ENCODE measurements around the gene PIAS4.

PIAS4 gene

GRCh38 chr19:4052993-4053422 lies 45.5 kb downstream of the PIAS4 start:
- no peaks in the 10 kb centered on the region for H3K9me3 Mint-ChIP-seq
- peaks cover 43% of the 10 kb centered on the region for H3K4me1 Mint-ChIP-seq
- H3K36me3 Mint-ChIP-seq = peaks cover 24% of the 10 kb centered on the region
- H3K4me3 Mint-ChIP-seq = no peak overlapping the region
- H3K27me3 Mint-ChIP-seq = no peaks in the 10 kb centered on the region
- peak overlapping the region; percentile 80 for H3K27ac Mint-ChIP-seq

GRCh38 chr19:4053423-4054324 lies 46.1 kb downstream of the PIAS4 start:
- no peaks in the 10 kb centered on the region for H3K9me3 Mint-ChIP-seq
- H3K27ac Mint-ChIP-seq = no peak overlapping the region
- H3K4me3 Mint-ChIP-seq = no peak overlapping the region
- H3K4me1 Mint-ChIP-seq = peaks cover 43% of the 10 kb centered on the region
- H3K27me3 Mint-ChIP-seq = no peaks in the 10 kb centered on the region
- H3K36me3 Mint-ChIP-seq = peaks cover 24% of the 10 kb centered on the region

GRCh38 chr19:4054441-4055208 lies 47.1 kb downstream of the PIAS4 start:
- Mint-ChIP-seq H3K36me3 (peaks cover 23% of the 10 kb centered on the region), H3K4me3 (no peak overlapping the region), H3K9me3 (no peaks in the 10 kb centered on the region), H3K27me3 (no peaks in the 10 kb centered on the region), H3K4me1 (peaks cover 42% of the 10 kb centered on the region), H3K27ac (no peak overlapping the region)

GRCh38 chr19:4055209-4055552 lies 47.6 kb downstream of the PIAS4 start:
- H3K27ac Mint-ChIP-seq = no peak overlapping the region
- H3K27me3 Mint-ChIP-seq = no peaks in the 10 kb centered on the region
- H3K4me3 Mint-ChIP-seq = no peak overlapping the region
- peaks cover 21% of the 10 kb centered on the region for H3K36me3 Mint-ChIP-seq
- H3K9me3 Mint-ChIP-seq = no peaks in the 10 kb centered on the region
- H3K4me1 Mint-ChIP-seq = peaks cover 37% of the 10 kb centered on the region

- Mint-ChIP-seq H3K36me3 (peaks cover 9% of the 10 kb centered on the region), H3K4me1 (peaks cover 28% of the 10 kb centered on the region), H3K4me3 (no peak overlapping the region), H3K27ac (no peak overlapping the region), H3K9me3 (no peaks in the 10 kb centered on the region), H3K27me3 (no peaks in the 10 kb centered on the region)
Observed at GRCh38 chr19:4057931-4058692, 50.6 kb downstream of the PIAS4 start.

GRCh38 chr19:4058693-4059452 lies 51.3 kb downstream of the PIAS4 start:
- Mint-ChIP-seq H3K27me3 (no peaks in the 10 kb centered on the region), H3K36me3 (peaks cover 5% of the 10 kb centered on the region), H3K4me3 (no peak overlapping the region), H3K4me1 (peaks cover 25% of the 10 kb centered on the region), H3K9me3 (no peaks in the 10 kb centered on the region), H3K27ac (peak overlapping the region; percentile 35)

- no peak overlapping the region for H3K4me3 Mint-ChIP-seq
- peaks cover 25% of the 10 kb centered on the region for H3K4me1 Mint-ChIP-seq
- peaks cover 5% of the 10 kb centered on the region for H3K36me3 Mint-ChIP-seq
- no peaks in the 10 kb centered on the region for H3K9me3 Mint-ChIP-seq
- H3K27me3 Mint-ChIP-seq = no peaks in the 10 kb centered on the region
- peak overlapping the region; percentile 35 for H3K27ac Mint-ChIP-seq
Observed at GRCh38 chr19:4059453-4059871, 51.9 kb downstream of the PIAS4 start.

- Mint-ChIP-seq H3K4me3 (peak overlapping the region; percentile 33), H3K9me3 (no peaks in the 10 kb centered on the region), H3K4me1 (peaks cover 25% of the 10 kb centered on the region), H3K27me3 (no peaks in the 10 kb centered on the region), H3K27ac (peak overlapping the region; percentile 90), H3K36me3 (peaks cover 5% of the 10 kb centered on the region)
Observed at GRCh38 chr19:4059891-4060620, 52.5 kb downstream of the PIAS4 start.

GRCh38 chr19:4060621-4061177 lies 53.2 kb downstream of the PIAS4 start:
- Mint-ChIP-seq H3K4me1 (peaks cover 25% of the 10 kb centered on the region), H3K27ac (peak overlapping the region; percentile 90)

GRCh38 chr19:4061178-4061682 lies 53.7 kb downstream of the PIAS4 start:
- Mint-ChIP-seq H3K27me3 (no peaks in the 10 kb centered on the region), H3K4me3 (no peak overlapping the region), H3K36me3 (peaks cover 5% of the 10 kb centered on the region), H3K9me3 (no peaks in the 10 kb centered on the region), H3K27ac (no peak overlapping the region), H3K4me1 (peaks cover 20% of the 10 kb centered on the region)

More at GRCh38 chr19:4060621-4061177, 53.2 kb downstream of the PIAS4 start:
- H3K27me3 Mint-ChIP-seq = no peaks in the 10 kb centered on the region
- H3K36me3 Mint-ChIP-seq = peaks cover 5% of the 10 kb centered on the region
- no peaks in the 10 kb centered on the region for H3K9me3 Mint-ChIP-seq
- H3K4me3 Mint-ChIP-seq = no peak overlapping the region

- Mint-ChIP-seq H3K9me3 (no peaks in the 10 kb centered on the region), H3K4me3 (no peak overlapping the region), H3K27me3 (no peaks in the 10 kb centered on the region), H3K27ac (no peak overlapping the region), H3K36me3 (peaks cover 5% of the 10 kb centered on the region), H3K4me1 (peaks cover 20% of the 10 kb centered on the region)
Observed at GRCh38 chr19:4061683-4062418, 54.3 kb downstream of the PIAS4 start.

- peaks cover 3% of the 10 kb centered on the region for H3K36me3 Mint-ChIP-seq
- H3K4me3 Mint-ChIP-seq = peak overlapping the region; percentile 85
- no peaks in the 10 kb centered on the region for H3K27me3 Mint-ChIP-seq
- no peaks in the 10 kb centered on the region for H3K9me3 Mint-ChIP-seq
- peak overlapping the region; percentile 30 for H3K27ac Mint-ChIP-seq
- peaks cover 15% of the 10 kb centered on the region for H3K4me1 Mint-ChIP-seq
Observed at GRCh38 chr19:4062419-4063368, 55.2 kb downstream of the PIAS4 start.
